Caco-2 (cell line): Measurements from ENCODE around the gene ADGRG3. TPM values are rescaled to one million over a fixed set of nuclear protein-coding genes. Genes with fewer than 3 reads are reported as not detected.

Experiments used
- BruUV-seq: library from RNA; stranded (reverse); fragments of 400-500 nt; replicated peaks from 2 replicates; lab custom pipeline; 2021; lab: Mats Ljungman, UMichigan
- CTCF ChIA-PET: fragments of 300-600 bp; sonication (Branson Sonifier 250); formaldehyde crosslinking; loops from one replicate; lab custom pipeline; 2022; ENCODE audit warnings: antibody characterized with exemption; lab: Charles Lee
- POLR2A ChIA-PET: fragments of 300-600 bp; sonication (Branson Sonifier 250); formaldehyde crosslinking; loops from one replicate; lab custom pipeline; 2022; ENCODE audit warnings: antibody characterized with exemption; lab: Charles Lee
- DNase-seq, 2 experiments: peaks; one replicate each; pipeline versions ENCODE4 v3.0.0 to v3.0.0-alpha.2; 2020 to 2022
- H3K27me3 ChIP-seq: replicated peaks from 2 replicates; pipeline ENCODE4 v1.6.0; 2011; ENCODE audit warnings: low read length; ENCODE audit not compliant: control insufficient read depth, insufficient read depth
- H3K36me3 ChIP-seq: 2 replicates; pipeline ENCODE4 v1.5.1; 2011; ENCODE audit warnings: low read length; ENCODE audit not compliant: control insufficient read depth, insufficient read depth
- H3K4me1 ChIP-seq: fragments of 250-450 bp; sonication (Bioruptor Pico); 2 replicates; pipeline ENCODE4 v1.5.1; 2020; ENCODE audit warnings: mild to moderate bottlenecking
- H3K4me3 ChIP-seq: 2 replicates; pipeline ENCODE4 v1.5.1; 2011; ENCODE audit warnings: low read depth, mild to moderate bottlenecking, control low read depth, low read length
- H3K9me3 ChIP-seq: fragments of 250-450 bp; sonication (Bioruptor Pico); 2 replicates; pipeline ENCODE4 v1.5.1; 2020; ENCODE audit warnings: mild to moderate bottlenecking, moderate library complexity
- H3K27ac Mint-ChIP-seq: one replicate; pipeline ENCODE4 v1.8.0; 2022; ENCODE audit warnings: mixed read lengths; ENCODE audit not compliant: unreplicated experiment
- H3K27me3 Mint-ChIP-seq: one replicate; pipeline ENCODE4 v1.8.0; 2022; ENCODE audit warnings: mixed read lengths; ENCODE audit not compliant: insufficient read depth, unreplicated experiment
- H3K36me3 Mint-ChIP-seq: one replicate; pipeline ENCODE4 v1.8.0; 2022; ENCODE audit warnings: mild to moderate bottlenecking, mixed read lengths; ENCODE audit not compliant: insufficient read depth, unreplicated experiment
- H3K4me1 Mint-ChIP-seq: one replicate; pipeline ENCODE4 v1.8.0; 2022; ENCODE audit warnings: low read depth, mixed read lengths; ENCODE audit not compliant: unreplicated experiment
- H3K4me3 Mint-ChIP-seq: one replicate; pipeline ENCODE4 v1.8.0; 2022; ENCODE audit warnings: mild to moderate bottlenecking, moderate library complexity, mixed read lengths; ENCODE audit not compliant: unreplicated experiment
- H3K9me3 Mint-ChIP-seq: one replicate; pipeline ENCODE4 v1.8.0; 2022; ENCODE audit warnings: mixed read lengths; ENCODE audit not compliant: unreplicated experiment
- intact Hi-C: fragments of 100-400 bp; cut with micrococcal nuclease; formaldehyde crosslinking; loops from one replicate; pipeline ENCODE4 v1.10.0; 2022; ENCODE audit not compliant: unreplicated experiment
- total RNA-seq: library from RNA; stranded (reverse); gene quantifications from 2 replicates; pipeline ENCODE4 v1.2.3, GENCODE V29; 2022
- TF ChIP-seq, protein P1 (sequence below), 2 experiments: fragments of 200-600 bp in 1 of 2; IDR thresholded peaks; 1 replicate in 1 of 2; 2 replicates in 1 of 2; pipeline versions ENCODE4 v1.5.1 to v1.8.0; 2011 to 2022; ENCODE audit warnings: antibody characterized with exemption in 1 of 2, control low read depth in 1 of 2, inconsistent platforms in 1 of 2, low read depth in 1 of 2, low read length in 1 of 2, mild to moderate bottlenecking in 1 of 2, moderate library complexity in 1 of 2; ENCODE audit not compliant: insufficient read depth in 1 of 2, severe bottlenecking in 1 of 2, unreplicated experiment in 1 of 2

The ADGRG3 gene
- total RNA-seq, 1 experiment from 2014 or later: 0.25 TPM

GRCh38 chr16:57645691-57646387 is 22.3 kb upstream of the ADGRG3 start:
- no peaks in the 10 kb centered on the region for H3K27me3 Mint-ChIP-seq
- TF ChIP-seq, protein P1, sequence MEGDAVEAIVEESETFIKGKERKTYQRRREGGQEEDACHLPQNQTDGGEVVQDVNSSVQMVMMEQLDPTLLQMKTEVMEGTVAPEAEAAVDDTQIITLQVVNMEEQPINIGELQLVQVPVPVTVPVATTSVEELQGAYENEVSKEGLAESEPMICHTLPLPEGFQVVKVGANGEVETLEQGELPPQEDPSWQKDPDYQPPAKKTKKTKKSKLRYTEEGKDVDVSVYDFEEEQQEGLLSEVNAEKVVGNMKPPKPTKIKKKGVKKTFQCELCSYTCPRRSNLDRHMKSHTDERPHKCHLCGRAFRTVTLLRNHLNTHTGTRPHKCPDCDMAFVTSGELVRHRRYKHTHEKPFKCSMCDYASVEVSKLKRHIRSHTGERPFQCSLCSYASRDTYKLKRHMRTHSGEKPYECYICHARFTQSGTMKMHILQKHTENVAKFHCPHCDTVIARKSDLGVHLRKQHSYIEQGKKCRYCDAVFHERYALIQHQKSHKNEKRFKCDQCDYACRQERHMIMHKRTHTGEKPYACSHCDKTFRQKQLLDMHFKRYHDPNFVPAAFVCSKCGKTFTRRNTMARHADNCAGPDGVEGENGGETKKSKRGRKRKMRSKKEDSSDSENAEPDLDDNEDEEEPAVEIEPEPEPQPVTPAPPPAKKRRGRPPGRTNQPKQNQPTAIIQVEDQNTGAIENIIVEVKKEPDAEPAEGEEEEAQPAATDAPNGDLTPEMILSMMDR (IDR thresholded peaks at IDR 0.05; ENCODE audit: insufficient read depth in 1 of 2, low read depth in 1 of 2, low read length in 1 of 2, severe bottlenecking in 1 of 2, unreplicated experiment in 1 of 2): no peak
- H3K4me1 Mint-ChIP-seq: peaks cover 6% of the 10 kb centered on the region
- peaks cover 20% of the 10 kb centered on the region for H3K36me3 Mint-ChIP-seq
- Histone ChIP-seq H3K4me1 (peaks cover 10% of the 10 kb centered on the region; the same call in 1 of the 2 replicates), H3K36me3 (peaks cover 11% of the 10 kb centered on the region), H3K4me3 (no peak overlapping the region), H3K9me3 (no peaks in the 10 kb centered on the region), H3K27me3 (no peaks in the 10 kb centered on the region)
- CTCF ChIA-PET: interaction anchor here (0.6 to 3.6 kb wide), 4 partner anchors 45 to 361 kb away, joined by 4 to 24 read pairs (median 7); partner anchors contain the start of gene KATNB1
- intact Hi-C loops: loop anchor here (5.0 kb wide), 1 partner anchor 91 kb away; the partner anchor contains the start of gene KATNB1
- no peaks in the 10 kb centered on the region for H3K9me3 Mint-ChIP-seq
- H3K27ac Mint-ChIP-seq: peak overlapping the region; percentile 86
- H3K4me3 Mint-ChIP-seq: no peak overlapping the region
- no TSS peak for BruUV-seq
- POLR2A ChIA-PET: no interaction called here
- no peak for DNase-seq

- POLR2A ChIA-PET: no interaction called here
Measured at GRCh38 chr16:57646388-57647039, 21.6 kb upstream of the ADGRG3 start.

More at GRCh38 chr16:57646388-57647039, 21.6 kb upstream of the ADGRG3 start:
- Mint-ChIP-seq H3K27ac (no peak overlapping the region), H3K4me3 (no peak overlapping the region), H3K4me1 (peaks cover 7% of the 10 kb centered on the region), H3K36me3 (peaks cover 26% of the 10 kb centered on the region), H3K9me3 (no peaks in the 10 kb centered on the region), H3K27me3 (no peaks in the 10 kb centered on the region)
- H3K27me3 ChIP-seq: no peaks in the 10 kb centered on the region
- H3K4me1 ChIP-seq: peaks cover 10% of the 10 kb centered on the region; the same call in 1 of the 2 replicates
- TF ChIP-seq, protein P1 (IDR thresholded peaks at IDR 0.05; ENCODE audit: insufficient read depth in 1 of 2, low read depth in 1 of 2, low read length in 1 of 2, severe bottlenecking in 1 of 2, unreplicated experiment in 1 of 2): no peak
- CTCF ChIA-PET: interaction anchor here (0.8 to 3.6 kb wide), 4 partner anchors 46 to 151 kb away, joined by 3 to 24 read pairs (median 7); partner anchors contain the start of gene KATNB1
- H3K4me3 ChIP-seq: no peak overlapping the region
- intact Hi-C loops: loop anchor here (5.0 kb wide), 1 partner anchor 91 kb away; the partner anchor contains the start of gene KATNB1
- DNase-seq: no peak
- peaks cover 16% of the 10 kb centered on the region for H3K36me3 ChIP-seq
- no peaks in the 10 kb centered on the region for H3K9me3 ChIP-seq
- no TSS peak for BruUV-seq
